Measurements from ENCODE around the gene SUSD6.

Gene SUSD6

GRCh38 chr14:69673578-69674305 lies 62.3 kb downstream of the SUSD6 start:
- no peak for DNase-seq (ENCODE audit: low read depth)

DNA sequence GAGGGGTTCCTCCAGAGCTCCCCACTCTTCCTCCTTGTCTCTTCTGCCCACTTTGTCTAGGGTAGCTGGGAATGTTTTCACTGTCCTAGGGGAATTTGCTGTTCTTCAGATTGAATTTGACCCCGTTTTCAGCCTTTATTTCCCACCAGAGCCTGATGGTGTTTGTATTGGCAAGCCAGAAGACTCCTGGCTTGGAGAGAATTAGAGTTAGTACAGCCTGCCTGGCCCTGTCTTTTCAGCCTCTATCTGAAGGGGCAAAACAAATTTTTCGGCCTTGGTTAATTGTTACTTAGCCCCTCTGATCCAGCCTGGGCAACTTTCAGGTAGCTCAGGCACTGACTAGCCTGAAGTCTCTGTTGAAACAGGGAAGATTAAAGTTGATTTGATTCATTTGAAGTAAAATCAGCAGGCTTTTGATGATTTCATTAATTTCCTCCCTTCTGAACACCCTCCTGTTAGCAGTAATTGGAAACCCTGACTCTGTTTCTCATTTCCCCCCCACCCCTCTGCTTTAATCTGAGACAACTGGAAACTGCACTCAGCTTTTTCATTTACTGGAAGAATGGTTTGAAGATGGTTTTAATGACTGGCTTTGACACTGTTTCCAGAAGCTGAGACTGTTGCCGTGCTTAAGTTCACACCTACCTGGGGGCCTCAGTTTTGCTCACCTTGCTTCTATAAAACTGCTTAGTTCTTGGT lies 63.3 kb downstream of the SUSD6 start:
- no peak for DNase-seq (ENCODE audit: low read depth)

DNA sequence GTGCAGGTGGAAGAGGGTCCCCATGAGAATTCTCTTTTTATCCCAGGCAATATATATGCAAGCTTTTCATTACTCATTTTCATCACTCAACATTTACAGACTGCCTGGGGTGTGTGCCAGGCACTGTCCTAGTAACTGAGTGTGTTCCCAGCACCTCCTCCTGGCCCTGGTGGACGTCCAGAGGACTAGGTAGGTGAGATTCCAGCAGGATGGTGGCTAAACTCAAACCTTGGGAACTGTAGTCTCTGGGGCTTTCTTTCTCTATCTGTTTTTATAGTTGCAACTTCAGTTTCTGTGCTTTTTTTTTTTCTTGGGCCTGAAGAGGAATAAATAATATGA lies 63.8 kb downstream of the SUSD6 start:
- DNase-seq (ENCODE audit: low read depth): no peak

DNA sequence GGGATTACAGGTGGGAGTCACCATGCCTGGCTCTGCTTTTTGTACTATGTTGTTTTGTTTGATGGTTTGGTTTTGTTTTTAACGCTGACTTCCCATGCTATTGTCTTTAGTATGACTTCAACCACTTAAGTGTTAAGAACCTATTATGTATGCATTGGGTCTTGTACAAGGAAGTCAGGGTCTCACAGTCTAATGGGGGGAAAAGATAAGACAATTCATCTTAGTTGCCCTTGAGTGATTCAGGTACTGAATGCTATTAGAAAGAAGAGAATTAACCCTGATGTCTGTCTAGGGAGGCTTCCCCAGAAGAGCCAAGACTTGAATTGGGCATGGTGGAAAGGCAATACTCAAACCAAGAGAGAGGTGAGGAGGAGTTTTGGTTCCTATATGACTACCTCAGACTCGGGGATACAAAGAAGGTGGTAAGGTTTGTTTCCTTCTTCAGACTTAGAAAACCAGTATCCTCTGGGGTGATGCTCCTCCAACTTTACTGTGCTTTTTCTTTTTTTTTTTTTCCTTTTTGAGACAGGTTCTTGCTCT lies 64.6 kb downstream of the SUSD6 start:
- DNase-seq (ENCODE audit: low read depth): no peak

GRCh38 chr14:69676723-69677122 lies 65.3 kb downstream of the SUSD6 start:
- DNase-seq (ENCODE audit: low read depth): no peak

DNA sequence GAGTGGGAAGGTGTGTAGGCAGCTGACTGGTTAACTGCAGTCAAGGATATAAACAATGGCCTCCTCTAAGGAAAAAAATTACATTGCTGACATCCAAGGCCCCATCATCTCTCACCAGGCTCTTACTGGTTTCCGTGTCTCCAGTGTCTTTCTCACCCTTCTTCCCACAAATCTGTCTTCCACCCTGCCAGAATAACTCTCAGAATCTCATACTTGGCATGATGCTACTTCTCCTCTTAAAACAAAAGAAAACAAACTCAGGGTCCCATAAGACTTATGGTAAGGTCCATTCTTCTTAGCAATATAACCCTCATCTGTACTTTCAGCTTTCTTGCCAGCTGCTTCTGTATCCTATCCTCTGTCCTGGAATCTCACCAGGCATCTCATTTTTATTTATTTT lies 68.9 kb downstream of the SUSD6 start:
- no peak for DNase-seq (ENCODE audit: low read depth)

- no peak for DNase-seq (ENCODE audit: low read depth)
Observed at GRCh38 chr14:69682136-69682535, 70.7 kb downstream of the SUSD6 start.

- peak; percentile 46 for DNase-seq (ENCODE audit: low read depth)
Observed at GRCh38 chr14:69682621-69683263, 71.3 kb downstream of the SUSD6 start.

GRCh38 chr14:69683971-69684370 lies 72.6 kb downstream of the SUSD6 start:
- DNase-seq (ENCODE audit: low read depth): no peak

DNA sequence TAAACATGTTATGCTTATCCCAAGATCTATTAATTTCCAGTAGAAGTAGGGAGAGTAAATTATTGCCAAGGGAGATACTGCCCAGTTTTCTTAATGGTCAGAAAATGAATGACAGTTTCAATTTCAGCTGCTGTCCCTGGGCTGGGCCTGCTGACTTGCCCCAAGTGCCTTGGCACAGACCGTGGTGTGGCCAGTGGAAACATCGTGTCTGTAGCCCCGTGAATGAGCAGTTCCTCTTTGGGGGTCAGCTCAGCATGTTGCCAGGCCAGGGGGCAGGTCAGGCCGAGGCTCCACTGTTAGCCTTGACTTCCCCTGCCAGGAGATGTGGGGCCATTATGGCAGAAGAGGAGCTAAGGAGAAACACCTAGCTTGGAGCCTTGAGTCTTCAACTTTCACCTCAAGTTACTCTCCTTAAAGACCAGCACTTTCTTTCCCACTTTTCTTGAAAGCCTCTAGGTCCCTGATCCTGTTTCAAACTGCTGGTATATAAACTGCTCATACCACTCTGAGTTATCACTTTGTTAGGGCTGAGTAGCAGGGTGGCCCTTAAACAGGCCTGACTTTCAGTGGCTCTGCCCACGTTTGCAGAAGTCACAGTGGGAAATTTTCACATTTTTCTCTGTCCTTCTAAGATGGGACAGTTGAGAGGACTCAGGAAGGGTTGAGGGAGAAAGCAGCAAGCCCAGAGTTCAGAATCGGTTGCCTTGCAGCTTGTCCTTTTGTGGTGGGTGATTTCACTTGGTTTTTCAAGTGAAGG lies 73.2 kb downstream of the SUSD6 start:
- DNase-seq (ENCODE audit: low read depth): no peak

DNA sequence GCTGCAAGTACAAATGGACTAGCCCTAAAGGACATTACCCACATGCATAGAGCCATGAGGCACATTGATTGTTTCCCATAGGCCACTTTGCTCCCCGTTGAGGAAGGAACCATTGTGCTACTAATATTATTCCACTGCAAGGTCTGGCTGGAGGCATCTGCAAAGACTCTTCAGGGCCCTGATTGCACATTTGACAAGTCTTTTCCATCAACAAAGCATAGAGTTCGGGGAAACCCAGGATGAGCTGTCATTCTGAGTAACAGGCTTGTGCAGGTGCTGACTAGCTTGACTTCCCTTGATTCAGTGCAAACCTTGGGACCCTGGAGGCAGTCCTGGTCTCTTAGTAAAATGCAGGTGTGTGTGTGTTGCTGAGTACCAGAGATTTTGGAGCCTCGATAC lies 73.8 kb downstream of the SUSD6 start:
- peak; percentile 35 for DNase-seq (ENCODE audit: low read depth)

DNA sequence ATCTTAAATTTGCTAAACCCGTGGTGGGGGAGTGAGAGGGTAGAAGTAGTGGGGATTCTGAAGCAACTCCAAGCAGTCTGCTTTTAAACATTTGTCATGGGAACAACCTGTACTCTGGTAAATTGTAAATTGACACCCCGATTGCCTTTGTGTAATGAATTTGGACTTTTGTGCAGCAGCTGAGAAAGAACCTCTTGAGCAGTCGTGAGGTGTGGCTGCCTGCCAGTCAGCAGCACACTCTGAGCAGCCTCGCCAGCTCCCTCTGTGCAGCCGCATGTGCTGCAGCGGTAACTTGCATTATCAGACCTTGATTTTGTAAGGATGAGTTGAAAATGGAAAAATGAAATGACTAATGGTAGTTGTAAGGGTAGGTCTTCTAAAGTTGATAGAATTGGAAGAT lies 74.3 kb downstream of the SUSD6 start:
- DNase-seq (ENCODE audit: low read depth): peak; percentile 43

GRCh38 chr14:69687606-69688298 lies 76.4 kb downstream of the SUSD6 start:
- DNase-seq (ENCODE audit: low read depth): no peak

DNA sequence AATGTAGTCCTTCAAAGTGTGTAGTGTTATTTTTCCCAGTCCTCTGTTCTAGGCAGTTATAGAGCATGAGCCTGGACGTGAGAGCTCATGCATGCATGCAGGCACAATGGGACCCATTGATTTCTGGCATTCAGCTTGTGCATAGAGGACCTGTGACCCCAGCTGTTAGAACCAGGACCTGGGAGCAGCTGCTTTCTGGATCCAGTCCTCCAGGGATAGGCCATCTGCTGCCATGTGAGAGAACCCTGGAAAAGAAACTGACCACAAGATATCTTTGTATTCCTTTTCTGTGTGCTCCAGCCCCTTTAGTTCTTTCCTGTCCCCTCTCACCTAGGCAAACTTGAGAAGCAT lies 76.9 kb downstream of the SUSD6 start:
- DNase-seq (ENCODE audit: low read depth): no peak

DNA sequence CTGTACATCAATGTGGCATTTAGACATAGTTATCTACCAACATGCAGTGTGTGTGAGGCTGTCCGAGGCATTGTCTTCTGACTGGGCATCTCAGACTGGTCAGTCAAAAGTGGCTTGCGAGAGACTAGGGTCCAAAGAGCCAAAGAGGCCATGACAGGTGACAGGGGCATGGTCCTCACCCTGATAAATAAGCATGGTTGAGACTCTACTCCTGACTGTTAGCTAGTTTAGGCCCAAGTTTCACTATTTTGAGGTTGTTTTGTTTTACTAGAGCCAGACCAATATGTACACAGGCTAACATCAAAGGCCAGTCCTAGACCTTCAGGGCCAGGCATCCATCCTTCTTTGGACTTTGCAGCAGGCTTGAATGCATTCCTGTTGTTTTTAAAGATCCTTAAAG lies 78.6 kb downstream of the SUSD6 start:
- no peak for DNase-seq (ENCODE audit: low read depth)

GRCh38 chr14:69692594-69692993 lies 81.2 kb downstream of the SUSD6 start:
- no peak for DNase-seq (ENCODE audit: low read depth)

DNA sequence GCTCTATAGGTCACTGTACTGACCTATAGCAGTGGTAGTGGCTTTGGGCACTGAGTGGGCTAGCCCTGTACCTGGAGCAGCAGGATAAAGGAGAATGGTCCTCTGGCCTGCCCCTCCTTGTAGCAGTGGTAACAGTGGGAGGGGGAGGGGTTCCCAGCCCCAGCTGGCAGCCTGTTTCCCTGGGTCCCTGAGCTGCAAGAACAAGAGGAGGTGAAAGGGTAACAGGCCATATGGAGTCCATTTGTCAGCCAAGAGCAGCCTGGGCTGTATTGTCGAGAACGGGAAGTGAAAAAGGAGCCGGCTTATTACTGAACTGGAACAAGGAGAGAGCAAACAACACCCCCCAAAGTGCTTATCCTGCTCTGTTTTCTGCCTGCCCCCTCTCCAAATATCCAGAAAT lies 81.7 kb downstream of the SUSD6 start:
- DNase-seq (ENCODE audit: low read depth): no peak

- DNase-seq (ENCODE audit: low read depth): peak; percentile 21
Observed at GRCh38 chr14:69693801-69694729, 82.7 kb downstream of the SUSD6 start.

DNA sequence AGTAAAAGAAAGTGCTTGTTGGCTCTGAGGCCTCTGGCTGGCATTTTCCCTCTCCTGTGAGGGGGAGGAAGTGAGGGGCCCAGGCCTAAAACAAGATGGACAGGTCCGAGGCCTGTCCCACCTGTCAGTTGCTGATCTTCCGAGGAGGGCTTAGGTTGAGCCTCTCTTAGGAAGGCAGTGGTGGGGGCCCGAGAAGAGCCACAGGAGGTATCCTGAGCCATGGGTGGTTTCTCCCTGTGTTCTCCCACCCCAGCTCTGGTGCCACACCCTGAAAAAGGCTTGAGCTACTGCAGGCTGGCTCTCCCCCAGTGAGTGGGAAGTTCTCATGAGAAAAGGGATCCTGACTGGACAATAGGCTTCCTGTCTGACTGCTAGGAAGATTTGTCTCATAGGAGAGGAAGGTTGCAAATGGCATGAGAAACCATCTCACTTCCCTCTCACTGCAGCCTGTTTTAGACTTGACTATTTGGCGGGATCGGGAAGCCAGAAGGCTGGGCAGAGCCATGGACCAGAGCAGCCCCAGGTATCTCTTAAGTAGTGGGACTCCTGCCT lies 83.4 kb downstream of the SUSD6 start:
- no peak for DNase-seq (ENCODE audit: low read depth)

Measured in amniotic epithelial cell (primary cell).